HG02623 (cell line): ENCODE data around the gene TRUB1.

Experiments
- ATAC-seq: cut with Tn5 transposase; IDR thresholded peaks from one replicate; pipeline ENCODE4 v1.9.1; 2021; ENCODE audit warnings: moderate library complexity; ENCODE audit not compliant: unreplicated experiment

The TRUB1 gene

DNA sequence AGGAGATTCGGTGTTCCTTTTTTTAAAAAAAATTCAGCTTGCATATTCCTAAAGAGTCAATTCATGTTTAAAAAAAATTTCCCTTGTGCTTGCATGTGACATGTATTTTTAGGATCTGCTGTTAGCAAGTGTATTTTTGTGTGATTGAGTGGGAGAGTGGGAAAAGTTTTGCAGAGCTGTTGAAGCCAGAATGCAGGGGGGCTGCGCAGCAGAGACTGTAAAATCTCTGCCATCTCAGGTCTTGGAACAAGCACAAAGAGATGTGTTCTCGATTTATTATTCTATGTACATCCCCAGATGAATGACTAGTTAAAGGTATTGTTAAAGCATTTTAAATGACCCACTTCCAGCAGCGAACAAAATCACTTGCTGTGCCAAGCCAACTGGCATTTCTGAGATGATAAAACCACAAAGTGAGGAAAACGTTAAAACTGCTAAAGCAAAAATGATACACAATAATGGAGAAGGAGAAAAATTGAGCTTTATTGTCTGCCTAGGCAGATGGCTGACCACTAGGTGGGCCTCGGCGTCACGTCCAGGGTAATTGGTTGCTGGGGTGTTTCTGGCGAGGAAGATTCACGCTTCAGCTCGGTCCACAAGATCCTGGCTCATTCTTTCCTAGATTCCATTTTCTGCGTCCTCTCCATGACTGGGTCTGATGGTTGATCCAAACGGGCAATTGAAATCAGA lies 88.2 kb downstream of the TRUB1 start:
- ATAC-seq: no peak

DNA sequence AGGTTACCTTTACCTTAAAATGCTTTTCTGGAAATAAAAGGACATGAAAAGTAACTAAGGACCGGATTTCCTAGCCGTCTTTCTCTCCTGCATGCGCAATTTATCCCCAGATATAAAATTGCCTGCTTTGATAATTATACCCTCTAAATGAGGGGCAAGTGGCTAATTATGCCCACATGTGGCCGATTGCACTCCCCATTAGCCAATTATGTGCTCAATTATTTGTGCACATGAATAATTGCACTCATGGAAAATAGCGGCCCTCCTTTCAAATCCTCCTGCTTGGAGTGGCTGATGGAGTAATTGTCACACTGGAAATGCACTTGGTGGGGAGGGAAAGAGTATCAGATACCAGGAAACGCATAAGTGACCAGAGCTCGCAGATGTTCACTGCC lies 88.7 kb downstream of the TRUB1 start:
- no peak for ATAC-seq
